NT2/D1 (cell line): ENCODE data around the gene HOXA6.

Experiments used
- SUZ12 ChIP-seq: IDR thresholded peaks from 2 replicates; pipeline ENCODE4 v1.6.1; 2011; ENCODE audit not compliant: insufficient read length, insufficient read depth; ENCODE audit errors: extremely low read depth
- YY1 ChIP-seq: IDR thresholded peaks from 2 replicates; pipeline ENCODE4 v1.6.1; 2011; ENCODE audit not compliant: insufficient read length, insufficient read depth

DNA sequence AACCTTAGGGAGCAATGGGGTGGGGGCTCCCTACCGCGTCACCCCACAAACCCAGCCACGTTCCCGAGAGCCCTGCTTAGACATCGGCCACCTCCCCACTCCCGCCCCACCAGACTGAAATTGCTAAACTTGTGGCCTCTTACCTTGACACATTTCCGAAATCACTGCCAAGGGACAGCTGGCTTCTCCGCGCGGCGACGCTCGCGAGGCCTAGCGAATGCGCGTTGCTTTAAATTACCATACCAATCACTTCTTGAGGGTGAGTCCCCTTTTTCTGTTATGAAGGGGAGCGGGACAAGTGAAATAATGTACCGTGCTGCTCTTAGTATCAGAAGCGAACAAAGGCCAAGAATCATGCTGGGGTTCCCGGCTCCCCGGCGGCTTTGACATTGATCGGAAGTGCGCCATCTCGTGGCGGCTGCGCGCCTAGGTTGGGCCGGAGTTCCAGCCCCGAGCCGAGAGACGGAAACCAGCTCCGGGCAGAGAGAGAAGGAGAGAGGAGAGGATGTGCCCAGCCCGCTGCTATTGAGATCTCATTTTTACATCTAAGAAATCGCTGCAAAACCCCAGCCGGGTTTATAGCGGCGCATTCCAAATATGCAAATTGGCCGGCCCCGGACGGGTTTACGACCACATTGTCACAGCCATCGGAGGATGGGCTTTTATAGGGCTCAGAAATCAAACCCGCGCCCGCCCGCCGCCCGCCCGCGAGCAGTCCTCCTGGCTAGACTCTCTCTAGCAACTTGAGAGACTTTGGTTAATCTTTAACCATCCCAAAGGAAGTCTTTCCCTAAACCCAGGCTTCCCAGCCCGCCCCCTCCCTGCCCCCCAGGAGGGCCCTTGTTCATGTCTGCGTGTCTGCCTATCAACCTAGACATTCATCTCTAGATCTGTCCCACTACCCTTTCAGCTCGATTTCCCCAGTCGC is 32.2 kb upstream of the HOXA6 start:
- TF ChIP-seq SUZ12 (peak; percentile 98), YY1 (no peak)
